Ovary (tissue), 9 donors: ENCODE measurements around the gene SRMS. TPM values are rescaled to one million over a fixed set of nuclear protein-coding genes. Genes with fewer than 3 reads are reported as not detected.

Experiments
- DNase-seq, 5 donors: peaks; one replicate each; pipeline ENCODE4 v3.0.0-alpha.2; 2019 to 2020
- H3K27ac ChIP-seq, 2 donors: fragments of 200-600 bp; one replicate each; pipeline versions ENCODE4 v1.5.1 to v1.8.0; 2019 to 2022
- H3K27me3 ChIP-seq: fragments of 200-600 bp; one replicate; pipeline ENCODE4 v1.8.0; 2022
- H3K36me3 ChIP-seq: fragments of 200-600 bp; sonication (generic); one replicate; pipeline ENCODE4 v1.5.1; 2019
- H3K4me1 ChIP-seq: one replicate; pipeline ENCODE4 v1.8.1; 2013; ENCODE audit warnings: mild to moderate bottlenecking, moderate library complexity; ENCODE audit not compliant: insufficient read depth
- H3K4me3 ChIP-seq: fragments of 200-600 bp; sonication (generic); one replicate; pipeline ENCODE4 v1.5.1; 2017
- H3K9me3 ChIP-seq, 2 donors: fragments of 200-600 bp in 1 of 2; sonication (generic) in 1 of 2; one replicate each; pipeline versions ENCODE4 v1.5.1 to v1.8.1; 2013 to 2019; ENCODE audit warnings: mild to moderate bottlenecking in 1 of 2, moderate library complexity in 1 of 2
- CTCF ChIP-seq, 3 donors: fragments of 450-650 bp in 2 of 3; fragments of 200-600 bp in 1 of 3; IDR thresholded peaks; one replicate each; pipeline versions ENCODE4 v1.5.1 to v1.8.0; 2016 to 2022; ENCODE audit warnings: antibody characterized with exemption in 3 of 3, mild to moderate bottlenecking in 1 of 3
- EP300 ChIP-seq: sonication (generic); formaldehyde crosslinking; IDR thresholded peaks from one replicate; pipeline ENCODE4 v1.6.1; 2017; ENCODE audit warnings: antibody characterized with exemption
- POLR2A ChIP-seq: fragments of 450-650 bp; IDR thresholded peaks from one replicate; pipeline ENCODE4 v1.6.1; 2017; ENCODE audit warnings: antibody characterized with exemption, mild to moderate bottlenecking, moderate library complexity
- WGBS, 3 donors: extraction: QIAGEN DNeasy Blood & Tissue Kit in 1 of 3; methylation state at CpG; one replicate each; pipeline versions ENCODE4 v1.1.5 to v1.1.7; 2013 to 2017; 5-methylcytosine and 5-hydroxymethylcytosine counted together
- intact Hi-C, 4 donors: fragments of 100-400 bp; cut with DNase I; formaldehyde crosslinking; loops; one replicate each; pipeline versions ENCODE4 v1.11.0 to v1.15.1; 2022 to 2023
- polyA plus RNA-seq, 2 donors: library from polyadenylated mRNA; stranded (reverse); fragments of 200-250 nt in 1 of 2; fragments of 350-450 nt in 1 of 2; fragmentation: Illumina TruSeq in 1 of 2; extraction: RNeasy Lipid Tissue Mini Kit (QIAGEN cat#74804) in 1 of 2; gene quantifications; one replicate each; pipeline ENCODE4 v1.2.3, GENCODE V29; 2013 to 2014
- total RNA-seq, 7 donors: library from RNA; depleted of rRNA in 2 of 7; stranded (reverse); fragments of >200 nt in 2 of 7; fragmentation: NEBNext Ultra II Directional in 3 of 7; extraction: Animal tissue kit (Norgen Biotek cat#: 25700) in 3 of 7; gene quantifications; one replicate each; pipeline versions ENCODE4 v1.1.0 to v1.2.4, GENCODE V29; 2016 to 2023
- donor health status: DM: no; HTN: no; CAD: no; lungs with moderate emphysema.
- donor health status: DM: no; HTN: no; CAD: no.
- donor health status: Bipolar disorder and iron deficiency.
- donor health status: DM: yes; HTN: yes; CAD: no.
- donor health status: DM: no; HTN: no; CAD: no.
- donor health status: DM: yes; HTN: yes; CAD: no.

SRMS gene
- total and polyA plus RNA-seq, 9 donors = not detected

GRCh38 chr20:63565699-63566335 lies 18.3 kb upstream of the SRMS start:
- no peak for DNase-seq
- intact Hi-C loops = no loop called here
- H3K9me3 ChIP-seq = no peaks in the 10 kb centered on the region
- H3K27ac ChIP-seq = no peak overlapping the region
- 93% methylated on average over 39 to 43 of the region's 43 CpGs for WGBS, 3 donors
- H3K4me1 ChIP-seq = no peaks in the 10 kb centered on the region
- H3K36me3 ChIP-seq = no peaks in the 10 kb centered on the region
- TF ChIP-seq POLR2A = no peak
- TF ChIP-seq EP300 = no peak
- TF ChIP-seq CTCF (IDR thresholded peaks at IDR 0.05) = no peak
- H3K4me3 ChIP-seq = no peak overlapping the region
- H3K27me3 ChIP-seq = no peaks in the 10 kb centered on the region

- Histone ChIP-seq H3K9me3 (no peaks in the 10 kb centered on the region), H3K4me1 (no peaks in the 10 kb centered on the region), H3K4me3 (no peak overlapping the region), H3K27me3 (no peaks in the 10 kb centered on the region), H3K36me3 (no peaks in the 10 kb centered on the region), H3K27ac (no peak overlapping the region)
- WGBS, 3 donors = 93 to 96% (median 96%) methylated on average over 61 of the region's 61 CpGs
- no peak for TF ChIP-seq EP300
- TF ChIP-seq CTCF (IDR thresholded peaks at IDR 0.05) = no peak
- no peak for TF ChIP-seq POLR2A
- no peak for DNase-seq
- intact Hi-C loops = no loop called here
Measured at GRCh38 chr20:63565021-63565698, 17.6 kb upstream of the SRMS start.

GRCh38 chr20:63564036-63564810 lies 16.7 kb upstream of the SRMS start:
- TF ChIP-seq POLR2A = no peak
- TF ChIP-seq CTCF (IDR thresholded peaks at IDR 0.05) = no peak
- TF ChIP-seq EP300 = no peak
- Histone ChIP-seq H3K36me3 (no peaks in the 10 kb centered on the region), H3K27ac (no peak overlapping the region), H3K9me3 (no peaks in the 10 kb centered on the region), H3K4me1 (no peaks in the 10 kb centered on the region), H3K4me3 (no peak overlapping the region), H3K27me3 (no peaks in the 10 kb centered on the region)
- no peak for DNase-seq
- WGBS, 3 donors = 93 to 96% (median 94%) methylated on average over 54 to 62 of the region's 62 CpGs
- intact Hi-C loops = no loop called here

GRCh38 chr20:63563225-63563935 lies 15.8 kb upstream of the SRMS start:
- H3K27me3 ChIP-seq = no peaks in the 10 kb centered on the region
- no peaks in the 10 kb centered on the region for H3K36me3 ChIP-seq
- H3K9me3 ChIP-seq = no peaks in the 10 kb centered on the region
- whole genome bisulfite sequencing, 3 donors = 89 to 92% (median 91%) methylated on average over 35 to 55 of the region's 55 CpGs
- H3K27ac ChIP-seq = no peak overlapping the region
- intact Hi-C loops = no loop called here
- H3K4me1 ChIP-seq = no peaks in the 10 kb centered on the region
- no peak for DNase-seq
- H3K4me3 ChIP-seq = no peak overlapping the region
- no peak for TF ChIP-seq POLR2A
- TF ChIP-seq EP300 = no peak
- no peak for TF ChIP-seq CTCF (IDR thresholded peaks at IDR 0.05)
